GM15510 (cell line): ENCODE data around the gene AP2B1.

Experiments
- POLR2A ChIP-seq: IDR thresholded peaks from 3 replicates; pipeline ENCODE4 v1.6.1; 2011; ENCODE audit warnings: borderline replicate concordance; ENCODE audit not compliant: insufficient read length; ENCODE audit errors: extremely low read depth

Gene AP2B1

DNA sequence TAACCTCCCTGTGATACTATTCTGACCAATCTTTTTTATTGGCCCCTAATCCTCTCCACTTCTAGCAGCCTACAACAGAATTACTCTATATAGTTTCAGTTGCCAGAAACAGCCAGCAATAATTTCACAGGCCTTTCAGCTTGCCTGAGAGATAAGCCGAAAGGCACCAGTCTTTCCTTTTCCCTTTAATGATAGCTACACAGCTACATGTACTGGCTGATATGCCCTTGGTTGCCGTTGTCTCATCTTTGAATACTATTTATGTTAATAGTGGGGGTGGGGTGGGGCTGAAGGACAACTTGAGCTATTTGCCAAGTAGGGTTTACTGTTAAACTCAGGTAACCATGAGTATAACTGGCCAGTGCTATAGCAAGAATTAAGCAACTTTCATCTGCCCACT is 108.5 kb downstream of the AP2B1 start:
- TF ChIP-seq POLR2A = no peak

DNA sequence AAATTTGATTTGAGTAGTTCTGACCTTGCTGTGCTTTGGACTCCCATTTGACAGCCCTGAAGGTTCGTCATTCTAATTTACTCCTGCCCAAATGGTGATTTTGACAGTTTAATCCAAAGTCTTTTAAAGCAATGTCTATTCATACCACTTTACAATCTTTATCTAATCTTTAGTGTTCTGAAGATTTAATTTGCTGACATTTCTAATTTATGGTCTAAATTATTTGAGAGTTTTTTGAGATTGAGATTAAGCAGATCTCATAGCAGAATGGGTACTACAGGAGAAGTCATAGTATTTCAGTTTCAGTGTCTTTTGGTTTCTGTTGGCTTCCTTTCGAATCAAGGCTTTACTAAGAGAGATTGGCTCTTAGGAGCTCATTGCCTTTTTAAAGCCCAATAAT is 111.7 kb downstream of the AP2B1 start:
- no peak for TF ChIP-seq POLR2A

- TF ChIP-seq POLR2A = no peak
Measured at GRCh38 chr17:35700150-35700549, 113.0 kb downstream of the AP2B1 start.

- TF ChIP-seq POLR2A = no peak
Measured at GRCh38 chr17:35701491-35701890, 114.4 kb downstream of the AP2B1 start.

- TF ChIP-seq POLR2A = no peak
Measured at GRCh38 chr17:35705230-35705629, 118.1 kb downstream of the AP2B1 start.

GRCh38 chr17:35705705-35706104 is 118.6 kb downstream of the AP2B1 start:
- TF ChIP-seq POLR2A = no peak

DNA sequence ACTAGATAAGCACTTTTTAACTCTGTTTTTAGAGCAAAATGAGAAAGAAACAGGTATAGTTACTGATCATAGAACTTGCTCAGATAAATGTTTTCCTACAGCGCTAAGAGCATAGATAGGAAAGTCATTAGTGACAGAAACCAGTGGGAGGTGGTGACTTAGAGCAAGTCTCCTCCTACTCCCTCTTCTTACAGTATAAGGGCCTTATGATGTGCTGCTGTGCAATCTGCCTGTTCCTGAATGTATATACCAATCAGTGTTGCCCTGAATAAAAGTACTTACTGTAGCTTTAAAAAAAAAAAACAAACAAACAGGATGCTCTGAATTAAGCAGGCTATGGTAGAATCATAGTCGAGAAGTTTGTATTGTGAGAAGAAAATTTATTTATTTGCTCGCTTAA is 121.0 kb downstream of the AP2B1 start:
- no peak for TF ChIP-seq POLR2A

DNA sequence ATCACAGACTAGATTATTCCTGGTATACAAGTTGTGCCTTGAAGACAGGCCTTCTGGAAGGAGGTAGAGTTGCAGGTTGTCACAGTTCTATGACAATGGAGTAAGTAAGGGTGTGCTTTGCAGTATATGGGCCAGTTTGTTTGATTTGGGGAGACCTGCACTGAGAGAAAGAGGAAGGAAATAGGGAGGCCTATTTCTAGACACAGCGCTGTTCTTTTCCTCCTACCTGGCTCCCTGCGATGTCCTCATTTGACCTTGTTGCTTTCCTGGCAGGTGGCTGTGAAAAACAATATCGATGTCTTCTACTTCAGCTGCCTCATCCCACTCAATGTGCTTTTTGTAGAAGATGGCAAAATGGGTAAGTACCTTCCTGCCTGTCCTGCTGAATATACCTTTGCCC is 121.8 kb downstream of the AP2B1 start:
- TF ChIP-seq POLR2A = no peak

GRCh38 chr17:35709874-35710273 is 122.8 kb downstream of the AP2B1 start:
- no peak for TF ChIP-seq POLR2A

- no peak for TF ChIP-seq POLR2A
Measured at GRCh38 chr17:35710950-35711349, 123.8 kb downstream of the AP2B1 start.

- no peak for TF ChIP-seq POLR2A
Measured at GRCh38 chr17:35713069-35713728, 126.1 kb downstream of the AP2B1 start.

GRCh38 chr17:35714988-35715387 is 127.9 kb downstream of the AP2B1 start:
- TF ChIP-seq POLR2A = no peak

DNA sequence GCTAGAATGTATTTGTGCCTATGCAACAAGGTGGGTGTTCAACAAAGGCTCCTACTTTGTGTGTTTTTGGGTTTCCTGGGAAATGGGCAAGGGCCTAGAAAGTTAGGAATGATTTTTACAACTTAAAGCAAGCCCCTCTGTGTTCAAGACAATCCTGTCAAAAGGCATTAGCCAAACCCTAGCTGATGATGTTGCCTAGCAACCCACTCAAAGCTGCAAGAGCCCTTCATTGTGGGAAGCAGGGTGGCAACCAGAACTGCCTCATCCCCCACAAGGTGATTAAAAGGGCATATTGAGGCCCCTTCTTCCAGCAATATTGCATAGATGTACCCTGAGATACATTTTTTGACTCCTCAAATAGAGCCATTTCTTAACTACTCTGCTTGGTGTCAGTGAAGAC is 128.3 kb downstream of the AP2B1 start:
- no peak for TF ChIP-seq POLR2A

- no peak for TF ChIP-seq POLR2A
Measured at GRCh38 chr17:35716173-35716572, 129.1 kb downstream of the AP2B1 start.

- TF ChIP-seq POLR2A = no peak
Measured at GRCh38 chr17:35716897-35717465, 129.9 kb downstream of the AP2B1 start.

DNA sequence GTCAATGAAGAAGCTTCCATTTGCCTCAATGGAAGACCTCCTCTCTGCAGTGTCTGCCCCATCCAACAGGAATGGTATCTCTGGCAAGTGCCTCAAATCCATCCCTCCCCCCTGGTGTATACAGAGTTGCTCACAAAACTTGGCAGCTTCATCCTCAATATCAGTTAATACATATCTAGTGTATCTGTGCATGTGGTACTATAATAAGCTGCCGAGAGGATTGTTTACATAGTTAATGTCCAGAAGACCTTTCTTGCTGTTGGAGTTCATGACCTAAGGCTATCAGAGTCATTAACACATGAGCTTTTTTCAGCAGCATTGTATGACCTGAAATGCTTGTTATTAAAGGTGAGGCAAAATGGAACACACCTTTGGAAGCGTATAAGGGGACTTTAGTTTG is 130.4 kb downstream of the AP2B1 start:
- TF ChIP-seq POLR2A = no peak

DNA sequence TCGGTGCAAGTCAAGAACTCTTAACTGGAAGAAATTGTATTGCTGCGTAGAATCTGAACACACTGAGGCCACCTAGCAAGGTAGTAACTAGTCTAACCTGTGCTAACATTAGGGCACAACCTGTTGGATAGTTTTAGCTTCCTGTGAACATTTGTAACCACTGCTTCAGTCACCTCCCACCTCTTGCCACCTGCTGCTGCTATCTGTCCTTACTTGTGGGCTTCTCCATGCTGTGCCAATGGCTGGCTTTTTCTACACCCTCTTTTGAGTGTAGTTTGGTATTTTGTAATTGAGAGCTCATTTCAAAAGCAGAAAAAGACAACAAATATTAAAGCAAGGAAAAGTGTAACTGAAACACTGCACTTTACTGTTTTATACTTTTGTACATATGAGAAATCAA is 136.6 kb downstream of the AP2B1 start:
- no peak for TF ChIP-seq POLR2A

DNA sequence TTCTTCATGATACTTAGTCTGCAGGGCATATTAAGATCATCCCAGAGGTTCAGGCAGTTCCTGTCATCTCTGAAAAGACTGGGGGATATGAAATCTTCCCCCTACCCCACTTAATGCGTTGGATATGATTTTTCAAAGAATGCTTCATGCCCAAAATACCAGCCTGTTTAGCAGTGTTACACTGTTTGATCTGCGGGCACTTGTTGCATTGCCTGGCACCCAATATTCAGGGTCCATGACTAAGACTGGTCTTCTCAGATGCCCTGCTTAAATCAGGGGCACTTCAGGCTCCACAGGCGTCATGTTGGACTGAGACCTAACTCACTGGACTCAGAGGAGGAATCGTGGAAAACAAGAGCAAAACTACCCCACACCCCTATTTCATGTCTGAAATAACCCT is 137.9 kb downstream of the AP2B1 start:
- no peak for TF ChIP-seq POLR2A

DNA sequence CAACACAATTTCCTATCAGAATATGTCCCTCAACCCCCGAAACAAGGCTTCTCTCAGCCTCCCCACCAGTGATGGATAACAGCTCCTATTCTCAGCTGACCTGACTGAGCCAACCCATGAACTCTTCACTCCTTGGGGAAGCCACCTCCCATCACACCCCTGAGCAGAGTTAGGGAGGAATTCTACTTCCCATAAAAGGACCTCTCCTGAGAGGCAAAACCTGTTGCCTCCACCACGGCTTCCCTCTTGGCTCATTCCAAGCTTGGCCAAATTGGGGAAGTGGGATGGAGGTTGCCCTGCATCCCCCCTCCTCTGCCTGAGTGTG is 138.6 kb downstream of the AP2B1 start:
- TF ChIP-seq POLR2A = no peak
